Measurements from ENCODE around the gene SH3BP2. TPM values are rescaled to one million over a fixed set of nuclear protein-coding genes. Genes with fewer than 3 reads are reported as not detected.
A peak's percentile ranks its signal among the peaks of the same experiment; 100 is the strongest.
"Not testable (repeated sequence)": the region's sequence is repeated elsewhere in the genome, so short reads cannot be mapped to it uniquely, and the experiment has no call there.

The SH3BP2 gene
- total RNA-seq, 2 experiments from 2014 or later: 82.6 to 83.7 TPM

GRCh38 chr4:2755821-2756690 is 36.8 kb upstream of the SH3BP2 start, which contains the start of gene TNIP2:
TNIP2 (minus strand) TSS chr4:2756336; CDS start chr4:2756289, 47 bp downstream.
- ATAC-seq (ENCODE audit: low read depth): peak; percentile 86

GRCh38 chr4:2756691-2757350 is 36.1 kb upstream of the SH3BP2 start:
- no peaks in the 10 kb centered on the region for H3K27me3 Mint-ChIP-seq
- peak overlapping the region; percentile 76 for H3K4me3 Mint-ChIP-seq
- no peak for ATAC-seq (ENCODE audit: low read depth)
- POLR2A ChIA-PET: interaction anchor here (1.3 to 1.6 kb wide), 4 partner anchors 11 to 206 kb away, joined by 3 to 6 read pairs (median 4); partner anchors contain the start of genes GRK4 and NOP14
- DNase-seq: no peak
- peaks cover 6% of the 10 kb centered on the region for H3K36me3 Mint-ChIP-seq
- no peak overlapping the region for H3K27ac Mint-ChIP-seq
- no peaks in the 10 kb centered on the region for H3K9me3 Mint-ChIP-seq
- peaks cover 20% of the 10 kb centered on the region for H3K4me1 Mint-ChIP-seq

More at GRCh38 chr4:2755821-2756690, 36.8 kb upstream of the SH3BP2 start, which contains the start of gene TNIP2:
- peak; percentile 87 for DNase-seq
- Mint-ChIP-seq H3K27me3 (no peaks in the 10 kb centered on the region), H3K27ac (peak within 1 kb of the TSS; percentile 83), H3K36me3 (peaks cover 6% of the 10 kb centered on the region), H3K4me1 (peaks cover 16% of the 10 kb centered on the region), H3K4me3 (peak within 1 kb of the TSS; percentile 84), H3K9me3 (no peaks in the 10 kb centered on the region)
- POLR2A ChIA-PET: interaction anchor here (0.6 to 1.6 kb wide), 11 partner anchors 10 to 281 kb away, joined by 3 to 6 read pairs (median 4); partner anchors contain the start of genes FAM193A, GRK4 and NOP14

GRCh38 chr4:2757426-2757825 is 35.5 kb upstream of the SH3BP2 start:
- no peaks in the 10 kb centered on the region for H3K9me3 Mint-ChIP-seq
- POLR2A ChIA-PET: interaction anchor here (1.3 to 1.5 kb wide), 3 partner anchors 10 to 206 kb away, joined by 3 to 6 read pairs (median 5); partner anchors contain the start of genes GRK4 and NOP14
- H3K27me3 Mint-ChIP-seq: no peaks in the 10 kb centered on the region
- peaks cover 24% of the 10 kb centered on the region for H3K4me1 Mint-ChIP-seq
- H3K4me3 Mint-ChIP-seq: peak overlapping the region; percentile 40
- no peak for ATAC-seq (ENCODE audit: low read depth)
- H3K27ac Mint-ChIP-seq: no peak overlapping the region
- DNase-seq: no peak
- peaks cover 4% of the 10 kb centered on the region for H3K36me3 Mint-ChIP-seq

- DNase-seq: no peak
- POLR2A ChIA-PET: interaction anchor here (0.5 to 1.5 kb wide), 3 partner anchors 10 to 175 kb away, joined by 3 to 5 read pairs (median 3); no protein-coding TSS in a partner anchor
- H3K27me3 Mint-ChIP-seq: no peaks in the 10 kb centered on the region
- no peaks in the 10 kb centered on the region for H3K36me3 Mint-ChIP-seq
- H3K4me1 Mint-ChIP-seq: peaks cover 18% of the 10 kb centered on the region
- H3K27ac Mint-ChIP-seq: no peak overlapping the region
- peak; percentile 17 for ATAC-seq (ENCODE audit: low read depth)
- H3K4me3 Mint-ChIP-seq: no peak overlapping the region
- H3K9me3 Mint-ChIP-seq: no peaks in the 10 kb centered on the region
These were observed 31.6 kb upstream of the SH3BP2 start for GRCh38 chr4:2761035-2761923.

- no peak for DNase-seq
- Mint-ChIP-seq H3K4me3 (no peak overlapping the region), H3K9me3 (no peaks in the 10 kb centered on the region), H3K4me1 (peaks cover 21% of the 10 kb centered on the region), H3K36me3 (no peaks in the 10 kb centered on the region), H3K27me3 (no peaks in the 10 kb centered on the region), H3K27ac (peak overlapping the region; percentile 21)
- ATAC-seq (ENCODE audit: low read depth): no peak
- POLR2A ChIA-PET: interaction anchor here (1.0 to 1.4 kb wide), 3 partner anchors 9 to 83 kb away, joined by 3 to 5 read pairs (median 5); no protein-coding TSS in a partner anchor
These were observed 30.8 kb upstream of the SH3BP2 start for GRCh38 chr4:2762048-2762447.

- not testable (repeated sequence) for ATAC-seq (ENCODE audit: low read depth); H3K27me3 Mint-ChIP-seq; H3K36me3 Mint-ChIP-seq; H3K9me3 Mint-ChIP-seq; H3K4me3 Mint-ChIP-seq; DNase-seq
- Mint-ChIP-seq H3K4me1 (peaks cover 22% of the 10 kb centered on the region), H3K27ac (peak overlapping the region; percentile 21)
- POLR2A ChIA-PET: interaction anchor here (1.0 to 1.9 kb wide), 7 partner anchors 8 to 173 kb away, joined by 3 to 11 read pairs (median 5); partner anchors contain the start of gene ADD1
These were observed 30.2 kb upstream of the SH3BP2 start for GRCh38 chr4:2762486-2763370.

GRCh38 chr4:2763511-2763967 is 29.3 kb upstream of the SH3BP2 start:
- POLR2A ChIA-PET: interaction anchor here (0.6 to 1.9 kb wide), 7 partner anchors 9 to 190 kb away, joined by 3 to 11 read pairs (median 4); partner anchors contain the start of gene ADD1
- H3K27ac Mint-ChIP-seq: peak overlapping the region; percentile 21
- no peaks in the 10 kb centered on the region for H3K27me3 Mint-ChIP-seq
- H3K4me3 Mint-ChIP-seq: peak overlapping the region; percentile 67
- H3K36me3 Mint-ChIP-seq: no peaks in the 10 kb centered on the region
- ATAC-seq (ENCODE audit: low read depth) (no peak), DNase-seq (no peak)
- H3K9me3 Mint-ChIP-seq: no peaks in the 10 kb centered on the region
- peaks cover 22% of the 10 kb centered on the region for H3K4me1 Mint-ChIP-seq

GRCh38 chr4:2765832-2766526 is 26.9 kb upstream of the SH3BP2 start:
- H3K27ac Mint-ChIP-seq: no peak overlapping the region
- ATAC-seq (ENCODE audit: low read depth) (no peak), DNase-seq (no peak)
- no peaks in the 10 kb centered on the region for H3K9me3 Mint-ChIP-seq
- no peak overlapping the region for H3K4me3 Mint-ChIP-seq
- no peaks in the 10 kb centered on the region for H3K27me3 Mint-ChIP-seq
- H3K36me3 Mint-ChIP-seq: no peaks in the 10 kb centered on the region
- H3K4me1 Mint-ChIP-seq: peaks cover 33% of the 10 kb centered on the region
- POLR2A ChIA-PET: no interaction called here

GRCh38 chr4:2767046-2767704 is 25.7 kb upstream of the SH3BP2 start:
- no peak overlapping the region for H3K27ac Mint-ChIP-seq
- POLR2A ChIA-PET: interaction anchor here (0.6 to 1.5 kb wide), 4 partner anchors 11 to 196 kb away, joined by 3 to 5 read pairs (median 4); partner anchors contain the start of genes GRK4, NOP14 and TNIP2

GRCh38 chr4:2767705-2768074 is 25.2 kb upstream of the SH3BP2 start:
- Mint-ChIP-seq H3K27ac (no peak overlapping the region), H3K27me3 (no peaks in the 10 kb centered on the region), H3K36me3 (no peaks in the 10 kb centered on the region), H3K4me1 (peaks cover 35% of the 10 kb centered on the region), H3K9me3 (no peaks in the 10 kb centered on the region), H3K4me3 (no peak overlapping the region)
- POLR2A ChIA-PET: interaction anchor here (0.6 to 1.5 kb wide), 4 partner anchors 11 to 195 kb away, joined by 3 to 5 read pairs (median 4); partner anchors contain the start of genes GRK4, NOP14 and TNIP2
- no peak for DNase-seq
- ATAC-seq (ENCODE audit: low read depth): no peak

More at GRCh38 chr4:2767046-2767704, 25.7 kb upstream of the SH3BP2 start:
- DNase-seq: no peak
- H3K36me3 Mint-ChIP-seq: no peaks in the 10 kb centered on the region
- H3K4me3 Mint-ChIP-seq: peak overlapping the region; percentile 6
- no peaks in the 10 kb centered on the region for H3K27me3 Mint-ChIP-seq
- no peaks in the 10 kb centered on the region for H3K9me3 Mint-ChIP-seq
- H3K4me1 Mint-ChIP-seq: peaks cover 37% of the 10 kb centered on the region
- no peak for ATAC-seq (ENCODE audit: low read depth)
